Measurements from ENCODE around the gene PPP3R2.
"Not testable (repeated sequence)": the region's sequence is repeated elsewhere in the genome, so short reads cannot be mapped to it uniquely, and the experiment has no call there.

Gene PPP3R2, protein sequence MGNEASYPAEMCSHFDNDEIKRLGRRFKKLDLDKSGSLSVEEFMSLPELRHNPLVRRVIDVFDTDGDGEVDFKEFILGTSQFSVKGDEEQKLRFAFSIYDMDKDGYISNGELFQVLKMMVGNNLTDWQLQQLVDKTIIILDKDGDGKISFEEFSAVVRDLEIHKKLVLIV

DNA sequence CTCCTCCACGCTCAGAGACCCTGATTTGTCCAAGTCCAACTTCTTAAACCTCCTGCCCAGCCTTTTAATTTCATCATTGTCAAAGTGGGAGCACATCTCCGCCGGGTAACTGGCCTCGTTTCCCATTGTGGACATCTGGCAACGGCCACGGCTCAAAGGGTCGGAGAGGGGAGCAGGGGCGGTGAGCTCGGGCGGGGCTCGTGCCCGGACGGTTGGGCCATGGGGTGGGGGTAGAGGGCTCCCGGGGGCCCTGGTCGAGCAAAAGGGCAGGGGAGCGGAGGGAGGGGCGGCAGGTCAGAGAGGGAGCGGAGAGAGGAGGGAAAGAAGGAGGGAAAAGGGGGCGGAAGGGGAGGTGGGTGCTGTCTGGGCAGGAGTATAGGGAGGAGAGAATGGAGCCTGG is at the start of gene PPP3R2:
Gene PPP3R2 (minus strand): TSS at position 174 of the 400 bp plus-strand sequence. CDS start 48 bp downstream, at position 126.
- DNase-seq, result no peak

DNA sequence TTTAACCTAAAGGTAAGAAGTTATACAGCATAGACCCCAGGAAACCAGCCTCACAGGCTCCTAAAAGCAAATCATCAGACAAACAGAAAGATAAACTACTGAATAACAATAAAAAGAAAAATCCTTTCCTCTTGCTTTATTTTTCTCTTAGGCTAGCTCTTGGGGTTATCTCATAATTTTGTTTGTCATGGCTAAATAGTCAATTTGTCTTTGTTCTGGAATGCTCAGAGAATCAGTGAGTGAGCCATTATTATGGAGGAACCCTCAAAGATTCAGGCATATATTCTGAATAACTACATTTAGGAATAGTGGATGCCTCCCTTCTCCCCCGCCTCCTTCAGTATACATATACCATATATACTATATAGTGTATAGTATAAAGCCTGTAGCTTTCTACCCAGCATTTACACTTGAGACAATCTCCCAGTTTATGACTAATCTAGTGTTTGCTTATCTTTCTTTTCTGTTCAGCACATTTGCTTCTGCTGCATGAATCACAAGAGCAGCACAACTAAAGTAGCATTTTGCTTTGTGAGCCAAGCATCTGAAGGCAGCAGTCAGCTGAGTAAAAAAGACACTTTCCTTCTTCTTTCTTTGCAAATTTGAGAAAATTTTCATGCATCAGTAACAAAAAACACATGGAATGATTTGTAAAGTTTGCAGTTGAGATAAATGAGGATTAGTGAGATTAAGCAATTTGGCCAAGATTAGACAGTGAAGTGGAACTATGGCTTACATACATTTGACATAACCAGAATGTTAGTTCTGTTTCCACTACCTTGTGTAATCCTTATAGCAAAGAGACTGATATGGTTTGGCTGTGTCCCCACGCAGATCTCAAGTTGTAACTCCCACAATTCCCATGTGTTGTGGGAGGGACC is 45.3 kb upstream of the PPP3R2 start:
- no peak for DNase-seq

DNA sequence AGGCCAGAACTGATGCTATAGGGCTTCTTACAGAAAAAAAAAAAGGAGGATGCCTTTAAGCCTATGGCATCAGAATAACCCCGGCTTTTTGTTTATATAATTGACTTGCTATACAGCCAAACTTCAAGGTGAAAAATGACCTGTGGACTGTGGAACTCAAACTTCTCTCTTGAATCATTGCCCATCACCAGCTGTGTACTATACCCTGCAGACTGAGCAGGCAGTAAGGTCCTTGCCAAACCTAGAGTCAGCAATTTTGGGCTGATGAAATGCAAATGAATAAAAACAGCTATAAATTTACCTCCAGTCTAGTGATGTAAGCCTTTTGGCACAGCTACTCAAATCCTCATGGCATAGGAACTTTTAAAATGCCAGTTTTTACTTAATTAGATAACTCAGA is 44.5 kb upstream of the PPP3R2 start:
- DNase-seq, result no peak

DNA sequence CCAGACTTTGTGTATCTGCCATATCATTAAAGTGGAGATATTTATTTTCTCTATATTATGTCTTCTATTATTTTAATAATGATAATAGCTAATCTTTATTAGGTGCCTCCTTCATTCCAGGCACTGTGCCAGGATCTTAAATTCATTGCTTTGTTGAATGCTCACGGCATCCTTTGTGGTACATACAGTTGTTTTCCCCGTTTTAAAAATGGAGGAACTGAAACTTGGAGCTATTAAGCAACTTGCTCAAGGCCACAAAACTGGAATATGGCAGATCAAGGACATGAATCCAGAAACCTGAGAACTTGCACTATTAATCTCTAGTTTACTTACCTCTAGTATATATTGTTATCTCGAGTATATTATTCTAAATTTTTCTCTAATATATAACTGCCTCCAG is 41.5 kb upstream of the PPP3R2 start:
- DNase-seq, result no peak

DNA sequence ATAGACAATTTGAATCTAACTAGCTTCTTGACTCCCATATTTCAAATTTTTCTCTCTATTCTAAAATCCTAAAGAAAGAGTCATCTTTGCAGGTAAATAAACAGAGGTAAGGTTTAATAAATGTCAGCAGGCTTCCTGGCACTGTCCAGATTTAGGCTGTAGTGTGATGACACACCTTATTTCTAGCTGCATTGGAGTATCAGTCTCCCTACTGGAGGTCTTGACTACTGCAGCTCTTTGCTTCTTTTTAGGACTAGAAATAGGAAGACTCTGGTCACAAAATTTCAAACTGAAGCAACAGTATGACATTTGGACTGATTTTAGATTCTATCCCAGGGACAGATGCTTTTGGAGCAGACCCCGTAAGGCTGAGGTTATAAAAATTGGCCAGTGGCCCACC is 40.7 kb upstream of the PPP3R2 start:
- DNase-seq, result no peak

DNA sequence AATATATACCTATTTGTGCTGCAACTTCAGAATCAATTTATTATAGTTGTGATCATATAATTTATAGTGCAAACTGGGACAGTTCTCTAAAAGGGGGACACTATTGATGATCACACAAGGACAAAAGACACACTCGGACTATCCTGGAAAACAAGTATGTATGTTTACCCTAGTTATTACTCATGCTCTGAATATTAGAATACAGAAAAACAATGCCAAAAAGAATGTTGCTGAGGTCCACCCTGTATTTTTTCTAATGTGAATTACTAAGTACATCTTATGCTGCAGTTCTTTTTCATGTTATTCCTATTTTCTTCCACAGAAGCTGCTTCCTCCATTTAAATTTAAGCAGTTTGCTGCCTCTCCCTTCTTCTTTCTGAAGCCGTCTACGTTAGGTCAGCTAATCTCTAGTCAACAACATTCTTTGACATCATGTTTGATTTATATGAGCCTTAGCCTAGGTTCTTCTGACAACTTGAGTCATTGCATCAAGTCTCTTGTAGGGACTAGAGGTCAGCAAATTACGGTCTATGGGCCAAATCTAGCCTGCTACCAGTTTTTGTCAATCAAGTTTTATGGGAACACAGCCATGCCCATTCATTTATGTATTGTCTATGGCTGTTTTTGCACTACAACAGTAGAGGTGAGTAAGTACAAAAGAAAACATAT is 40.1 kb upstream of the PPP3R2 start:
- DNase-seq, result no peak

DNA sequence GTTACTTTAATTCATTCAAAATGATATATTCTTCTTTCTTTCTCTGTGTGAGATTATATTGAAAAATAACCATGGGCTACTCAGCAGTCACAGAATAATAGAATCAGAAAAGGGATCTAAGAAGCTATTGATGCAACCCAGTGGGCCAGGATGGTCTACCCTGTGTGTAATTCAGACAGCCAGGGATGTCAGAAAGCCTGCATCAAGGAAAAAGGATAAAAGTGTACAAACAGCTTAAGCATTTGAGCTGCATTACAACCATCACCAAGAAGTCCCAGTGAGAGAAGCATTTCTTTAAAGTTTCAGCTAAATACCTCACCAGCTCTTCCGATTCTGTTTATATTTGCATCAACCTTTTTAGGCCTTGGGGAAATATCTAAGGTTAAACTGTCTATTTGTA is 37.8 kb upstream of the PPP3R2 start:
- no peak for DNase-seq

DNA sequence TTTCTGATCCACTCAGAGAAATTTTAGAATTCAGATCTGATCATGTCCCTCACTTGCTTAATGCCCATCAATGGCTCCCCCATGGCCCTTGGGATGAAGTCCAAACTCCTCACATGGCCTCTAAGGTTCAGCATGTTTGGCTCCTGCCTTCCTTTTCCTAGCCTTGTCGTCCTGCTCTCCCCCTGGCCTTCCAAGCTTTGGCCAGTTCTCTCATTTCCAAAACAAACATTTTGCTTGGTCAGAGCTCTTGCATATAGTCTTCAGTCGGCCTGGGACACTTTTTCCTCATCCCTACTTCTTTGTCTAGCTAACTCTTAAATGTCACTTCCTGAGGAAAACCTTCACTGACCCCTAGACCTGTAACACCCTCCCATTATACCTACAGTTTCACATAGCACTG is 37.1 kb upstream of the PPP3R2 start:
- DNase-seq, result no peak

DNA sequence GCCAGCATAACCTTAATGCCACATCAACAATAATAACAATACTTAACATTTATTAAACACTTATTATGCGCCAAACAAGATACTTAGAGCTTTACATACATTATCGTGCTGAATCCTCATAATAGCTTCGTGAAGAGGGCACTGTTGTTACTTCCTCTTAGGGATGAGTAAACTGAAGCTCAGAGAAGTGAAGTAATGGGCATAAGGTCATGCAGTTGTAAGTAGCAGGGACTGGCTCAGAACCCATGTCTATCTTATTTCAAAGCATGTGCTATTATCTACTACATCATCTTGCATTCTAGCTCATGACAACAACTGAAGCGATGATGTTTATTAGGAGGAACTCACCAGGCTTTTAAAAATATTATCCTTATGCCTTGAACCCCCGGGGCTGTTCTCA is 34.9 kb upstream of the PPP3R2 start:
- no peak for DNase-seq

DNA sequence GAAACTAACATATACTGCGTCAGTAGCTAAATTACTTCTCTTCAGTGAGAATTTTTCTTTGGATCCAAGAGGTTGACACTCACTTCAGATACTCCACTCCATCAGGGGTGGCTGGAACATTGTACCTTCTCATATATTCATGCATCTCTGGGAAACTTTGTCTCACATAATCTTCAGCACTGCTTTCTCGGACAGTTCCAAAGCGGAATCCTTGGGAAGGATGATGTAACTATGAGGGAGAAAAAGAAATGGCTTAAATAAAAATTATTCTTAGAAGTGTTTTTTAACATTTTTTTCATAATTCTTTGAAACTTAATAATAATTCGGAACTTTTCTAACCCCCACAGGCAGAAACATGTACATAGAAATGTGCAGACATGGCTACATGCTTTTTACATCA is 33.4 kb upstream of the PPP3R2 start:
- DNase-seq, result no peak

DNA sequence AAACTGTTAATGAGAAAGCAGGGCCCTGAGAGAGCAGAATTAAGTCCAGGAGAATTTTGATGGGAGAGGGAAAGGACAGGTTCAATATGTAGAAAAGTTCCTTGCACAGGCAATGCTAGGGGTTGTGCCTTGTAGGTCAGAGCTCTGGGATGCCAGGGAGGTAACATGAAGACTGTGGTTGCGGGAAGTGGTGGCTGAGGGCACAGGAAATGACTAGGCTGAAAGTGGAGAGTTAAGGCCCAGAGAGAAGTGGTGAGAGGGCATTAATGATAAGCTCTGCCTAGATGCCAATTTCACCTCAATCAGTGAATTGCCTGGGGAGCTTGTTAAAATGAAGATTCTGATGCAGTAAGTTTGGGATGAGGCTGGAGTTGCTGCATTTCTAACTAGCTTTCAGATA is 31.5 kb upstream of the PPP3R2 start:
- DNase-seq, result no peak

DNA sequence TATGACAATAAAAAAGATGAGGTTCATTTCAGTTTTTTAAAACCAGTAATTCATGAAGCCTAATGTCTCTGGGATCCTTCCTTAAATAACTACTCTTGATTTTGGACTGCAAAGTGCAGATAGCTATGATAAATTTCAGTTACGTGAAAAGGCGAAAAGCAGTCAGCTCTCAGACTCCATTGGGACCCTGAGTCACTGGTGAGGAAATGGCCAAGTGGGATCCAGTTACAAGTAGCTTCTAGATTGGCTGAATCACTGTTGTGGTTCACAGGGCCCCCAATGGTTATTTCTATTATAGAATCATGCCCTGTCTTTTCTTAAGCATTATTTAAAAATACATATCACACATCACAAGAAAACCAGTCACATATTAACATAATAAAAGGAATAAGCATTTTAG is 31.1 kb upstream of the PPP3R2 start:
- DNase-seq, result no peak

DNA sequence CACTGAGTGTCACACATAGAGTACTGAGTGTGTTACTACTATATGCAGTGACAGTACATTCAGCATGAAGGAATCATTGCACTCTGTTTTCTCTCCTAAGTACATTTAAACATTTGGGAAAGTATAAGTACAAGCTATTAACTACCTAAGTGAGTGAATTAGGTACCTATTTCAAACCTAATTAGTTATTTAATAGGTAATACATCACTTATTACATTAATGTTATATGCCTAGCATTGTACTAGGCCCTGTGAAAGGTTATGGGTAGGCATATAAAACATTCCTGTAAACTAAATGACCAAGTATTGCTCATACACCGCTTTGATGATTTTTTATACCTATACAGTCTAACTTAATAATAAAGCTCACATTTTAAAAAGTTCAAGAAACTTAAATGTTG is 25.7 kb upstream of the PPP3R2 start:
- DNase-seq, result no peak

DNA sequence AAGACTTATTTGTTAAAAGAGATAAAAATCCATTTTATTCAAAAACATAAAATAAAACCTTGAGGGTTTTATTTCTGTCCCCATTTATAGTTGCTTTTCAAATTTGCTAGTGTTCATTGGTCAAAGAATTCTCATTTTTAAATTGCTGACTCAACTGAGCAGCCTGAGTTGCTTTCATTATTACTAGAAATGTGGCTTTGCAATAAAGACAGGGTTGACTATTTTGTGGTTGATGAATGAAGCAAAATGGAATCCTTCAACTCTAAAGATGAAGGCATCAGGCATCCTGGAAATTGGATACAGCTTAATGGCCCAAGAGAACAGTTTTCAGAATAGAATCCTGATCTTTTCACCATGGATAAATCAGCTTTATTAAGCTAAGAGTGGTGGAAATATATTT is 23.9 kb upstream of the PPP3R2 start:
- no peak for DNase-seq

DNA sequence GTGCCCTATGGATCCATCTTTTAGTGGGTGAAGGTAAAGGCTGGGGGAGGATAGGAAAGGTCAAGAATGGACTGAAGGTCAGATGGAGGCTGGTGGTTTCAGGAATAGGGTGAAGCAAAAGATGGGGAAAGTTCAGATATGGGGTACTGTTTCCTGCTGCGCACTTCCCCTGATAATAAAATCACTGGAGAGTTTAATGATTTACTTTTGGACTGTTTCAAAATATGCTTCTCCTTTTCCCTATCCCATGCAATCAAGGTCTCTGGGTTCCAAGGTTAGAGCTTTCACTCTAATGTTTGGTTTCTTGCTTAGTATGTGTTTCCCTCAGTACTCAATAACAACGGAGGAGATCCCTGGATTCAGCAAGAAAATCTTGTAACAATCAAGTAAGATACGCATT is 10.8 kb upstream of the PPP3R2 start:
- no peak for DNase-seq

DNA sequence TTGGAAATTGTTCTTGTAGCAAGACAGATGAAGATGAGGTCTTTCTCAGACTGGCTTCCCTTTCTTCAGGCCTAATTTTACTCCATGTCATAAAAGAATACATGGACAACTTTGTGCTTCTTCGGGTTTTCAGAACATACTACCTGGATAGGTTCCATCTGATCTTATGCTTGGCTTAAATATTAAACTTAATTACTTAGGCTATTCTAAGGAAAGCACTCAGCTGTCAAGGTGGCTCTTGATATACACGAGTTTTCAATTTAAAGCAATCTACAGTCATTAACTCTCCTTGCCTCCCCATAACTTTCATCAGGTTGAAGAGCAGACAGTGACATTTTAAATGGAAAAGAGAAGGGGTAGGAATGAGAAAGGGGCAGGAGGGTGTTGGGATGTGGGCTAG is 9.5 kb upstream of the PPP3R2 start:
- DNase-seq, result no peak

DNA sequence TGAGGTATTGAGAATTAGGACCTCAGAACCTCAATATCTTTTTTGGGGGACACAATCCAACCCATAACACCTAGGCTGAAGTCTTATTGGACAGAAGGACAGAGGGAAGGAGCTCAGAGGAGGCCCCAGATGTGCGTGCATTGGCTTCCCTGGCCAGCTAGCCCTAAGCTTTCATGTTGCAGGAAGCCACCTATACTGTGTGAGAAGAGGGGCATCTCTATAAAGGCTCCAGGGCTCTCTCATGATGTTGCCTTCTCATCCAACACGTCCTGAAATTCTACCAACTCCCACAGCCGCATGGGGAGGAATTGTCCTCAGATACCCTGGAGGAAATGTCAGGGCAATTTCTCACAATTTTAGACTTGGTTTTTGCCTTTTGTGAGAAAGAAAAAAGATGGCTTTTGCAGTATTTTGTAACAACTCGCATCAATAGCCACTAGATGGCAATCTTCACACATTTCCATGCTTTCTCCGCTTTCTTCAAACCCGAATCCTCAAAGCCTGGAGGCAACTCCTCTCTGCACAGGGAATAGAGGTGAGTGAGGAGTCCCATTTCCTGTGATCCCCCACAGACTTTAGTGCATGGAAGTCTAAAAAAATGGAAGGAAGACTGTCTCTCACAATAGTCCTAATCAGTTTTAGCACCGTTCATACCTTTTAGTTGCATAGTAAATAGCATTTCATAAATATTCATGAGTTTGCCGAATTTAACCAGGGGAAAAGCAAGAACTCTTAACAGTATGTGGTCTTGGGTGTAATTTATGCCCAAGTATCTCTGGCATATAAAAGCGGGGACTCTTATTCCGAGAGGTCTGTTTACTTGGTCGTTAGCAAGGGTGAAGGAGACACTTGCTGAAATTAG is 7.4 kb upstream of the PPP3R2 start:
- peak; percentile 58 to 81 for DNase-seq

DNA sequence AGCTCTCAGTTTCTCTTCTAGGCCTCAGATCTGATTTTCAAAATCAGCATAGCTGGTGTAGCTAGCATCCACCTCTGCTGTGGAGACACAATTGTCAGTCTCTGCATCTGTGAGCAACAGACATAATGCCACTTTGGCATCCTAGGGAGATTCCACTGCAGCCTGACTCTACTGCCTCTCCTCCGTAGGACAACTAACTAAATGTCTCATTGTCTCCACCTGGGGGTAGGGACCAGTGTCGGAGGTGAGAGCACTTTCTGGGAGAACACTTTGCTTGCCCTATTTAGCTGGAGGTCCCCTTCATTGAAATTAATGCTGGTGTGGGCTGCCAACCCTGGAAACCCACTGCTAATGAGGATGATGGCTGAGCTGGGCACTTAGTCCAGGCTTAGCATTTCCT is 1.4 kb downstream of the PPP3R2 start:
- DNase-seq, result no peak

DNA sequence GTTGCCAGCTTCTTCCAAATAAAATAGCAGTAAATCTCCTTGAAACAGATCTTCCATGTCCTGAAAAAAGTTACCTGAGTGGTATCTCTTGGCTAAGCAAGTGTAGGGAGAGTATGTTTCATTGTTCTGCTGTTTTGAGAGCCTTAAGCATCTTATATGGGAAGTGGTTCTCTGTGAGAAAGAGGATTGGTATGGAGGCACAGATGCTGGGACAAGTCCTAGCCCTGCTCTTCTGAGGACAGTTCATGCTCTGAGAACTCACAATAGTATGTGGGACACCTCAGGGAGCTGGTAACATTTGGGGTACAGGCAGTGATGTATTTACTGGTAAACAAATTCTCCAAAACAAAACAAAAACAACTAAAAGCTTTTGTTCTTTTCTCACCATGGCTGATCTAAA is 2.0 kb downstream of the PPP3R2 start:
- no peak for DNase-seq

DNA sequence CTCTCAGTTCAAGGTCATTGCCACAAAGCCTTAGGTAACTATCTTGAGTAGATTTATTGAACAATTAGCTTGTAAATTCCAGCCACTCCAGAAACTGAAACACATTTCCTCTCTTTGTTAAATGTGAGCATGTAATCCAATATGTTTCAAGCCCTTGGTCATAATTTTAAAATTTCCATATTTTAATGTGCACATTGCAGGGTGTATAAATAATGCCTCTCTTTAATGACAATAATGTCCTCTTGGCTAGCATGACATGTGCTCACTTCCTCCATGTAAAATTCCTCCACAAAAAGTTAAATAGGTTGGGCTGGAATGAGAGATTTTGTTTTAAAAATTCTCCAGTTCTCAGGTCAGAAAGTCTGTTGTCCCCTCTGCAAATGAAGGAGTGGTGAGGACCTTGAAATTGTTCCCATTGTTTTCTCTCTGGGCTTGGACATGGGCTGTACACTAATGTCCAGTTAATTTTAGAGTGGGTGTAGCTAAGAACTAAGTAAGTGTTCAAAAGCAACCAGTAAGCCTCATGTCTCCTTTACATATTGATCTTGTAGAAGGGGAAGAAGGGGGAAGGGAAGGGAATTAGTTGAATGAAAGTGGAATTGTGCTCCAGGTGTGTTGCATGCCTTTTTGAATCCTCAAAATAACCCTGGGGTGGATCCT is 2.9 kb downstream of the PPP3R2 start:
- DNase-seq, result no peak

DNA sequence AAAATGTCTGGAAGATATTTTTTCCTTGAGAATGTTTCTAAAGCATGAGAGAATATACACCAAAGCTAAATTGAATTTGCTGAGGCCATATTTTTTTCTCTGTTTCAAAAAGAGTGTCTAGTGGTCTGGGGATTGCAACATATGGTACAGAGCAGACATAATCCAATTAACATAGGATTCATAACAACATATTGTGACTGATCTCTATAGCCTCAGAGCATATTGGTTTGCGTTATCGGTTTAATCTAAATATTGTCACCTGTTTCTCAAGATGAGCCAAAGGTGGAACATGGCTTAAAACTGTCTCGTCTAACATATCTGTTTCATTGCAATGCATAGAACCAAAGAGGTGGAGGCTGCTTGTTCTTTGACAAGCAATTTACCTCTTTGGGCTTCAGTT is 3.9 kb downstream of the PPP3R2 start:
- no peak for DNase-seq

DNA sequence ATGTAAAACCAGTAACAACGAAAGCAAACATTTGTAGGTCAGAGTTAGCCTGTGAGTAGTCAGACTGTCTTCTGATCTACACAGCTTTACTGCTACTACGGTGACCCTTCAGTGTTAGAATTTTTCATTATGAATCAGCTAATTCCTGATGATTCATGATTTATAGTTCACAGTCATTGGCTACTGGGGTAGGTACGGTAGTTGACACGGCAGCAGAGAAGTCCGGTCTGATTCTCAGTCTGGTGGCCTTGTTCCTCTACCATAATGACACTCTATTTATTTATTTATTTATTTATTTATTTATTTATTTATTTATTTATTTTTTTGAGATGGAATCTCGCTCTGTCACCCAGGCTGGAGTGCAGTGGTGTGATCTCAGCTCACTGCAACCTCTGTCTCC is 4.7 kb downstream of the PPP3R2 start:
- not testable (repeated sequence) for DNase-seq

Data from NCI-H2081 (cell line).